ENCODE results near the gene SPTBN4.
"Not testable (repeated sequence)": the region's sequence is repeated elsewhere in the genome, so short reads cannot be mapped to it uniquely, and the experiment has no call there.

Gene SPTBN4

DNA sequence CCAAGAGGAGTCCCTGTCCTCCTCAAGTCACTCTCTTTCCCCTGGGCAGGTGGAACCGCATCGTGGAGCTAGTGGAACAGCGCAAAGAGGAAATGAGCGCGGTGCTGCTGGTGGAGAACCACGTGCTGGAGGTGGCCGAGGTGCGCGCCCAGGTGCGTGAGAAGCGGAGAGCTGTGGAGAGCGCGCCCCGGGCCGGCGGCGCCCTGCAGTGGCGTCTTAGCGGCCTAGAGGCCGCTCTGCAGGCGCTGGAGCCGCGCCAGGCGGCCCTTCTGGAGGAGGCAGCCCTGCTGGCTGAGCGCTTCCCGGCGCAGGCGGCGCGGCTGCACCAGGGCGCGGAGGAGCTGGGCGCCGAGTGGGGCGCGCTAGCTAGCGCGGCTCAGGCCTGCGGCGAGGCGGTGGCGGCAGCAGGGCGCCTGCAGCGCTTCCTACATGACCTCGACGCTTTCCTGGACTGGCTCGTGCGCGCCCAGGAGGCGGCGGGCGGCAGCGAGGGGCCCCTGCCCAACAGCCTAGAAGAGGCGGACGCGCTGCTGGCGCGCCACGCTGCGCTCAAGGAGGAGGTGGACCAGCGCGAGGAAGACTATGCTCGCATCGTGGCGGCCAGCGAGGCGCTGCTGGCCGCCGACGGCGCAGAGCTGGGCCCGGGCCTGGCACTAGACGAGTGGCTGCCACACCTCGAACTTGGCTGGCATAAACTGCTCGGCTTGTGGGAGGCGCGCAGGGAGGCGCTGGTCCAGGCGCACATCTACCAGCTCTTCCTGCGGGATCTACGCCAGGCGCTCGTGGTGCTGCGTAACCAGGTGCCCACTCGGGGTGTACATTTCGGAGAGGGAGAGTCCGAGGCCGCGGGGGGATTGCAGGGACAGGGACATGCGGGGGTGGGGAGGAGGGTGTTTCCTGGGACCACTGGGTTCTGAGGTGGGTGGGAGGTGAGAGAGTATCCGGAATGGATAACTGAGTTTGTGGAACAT is 52.8 kb downstream of the SPTBN4 start:
- H3K27me3 ChIP-seq (ENCODE audit: insufficient read depth, low read depth) = no peaks in the 10 kb centered on the region; the same call in 1 of the 2 replicates
- H3K4me1 ChIP-seq (ENCODE audit: low read depth, poor library complexity, severe bottlenecking) = peaks cover 17% of the 10 kb centered on the region
- TF ChIP-seq, protein P1, sequence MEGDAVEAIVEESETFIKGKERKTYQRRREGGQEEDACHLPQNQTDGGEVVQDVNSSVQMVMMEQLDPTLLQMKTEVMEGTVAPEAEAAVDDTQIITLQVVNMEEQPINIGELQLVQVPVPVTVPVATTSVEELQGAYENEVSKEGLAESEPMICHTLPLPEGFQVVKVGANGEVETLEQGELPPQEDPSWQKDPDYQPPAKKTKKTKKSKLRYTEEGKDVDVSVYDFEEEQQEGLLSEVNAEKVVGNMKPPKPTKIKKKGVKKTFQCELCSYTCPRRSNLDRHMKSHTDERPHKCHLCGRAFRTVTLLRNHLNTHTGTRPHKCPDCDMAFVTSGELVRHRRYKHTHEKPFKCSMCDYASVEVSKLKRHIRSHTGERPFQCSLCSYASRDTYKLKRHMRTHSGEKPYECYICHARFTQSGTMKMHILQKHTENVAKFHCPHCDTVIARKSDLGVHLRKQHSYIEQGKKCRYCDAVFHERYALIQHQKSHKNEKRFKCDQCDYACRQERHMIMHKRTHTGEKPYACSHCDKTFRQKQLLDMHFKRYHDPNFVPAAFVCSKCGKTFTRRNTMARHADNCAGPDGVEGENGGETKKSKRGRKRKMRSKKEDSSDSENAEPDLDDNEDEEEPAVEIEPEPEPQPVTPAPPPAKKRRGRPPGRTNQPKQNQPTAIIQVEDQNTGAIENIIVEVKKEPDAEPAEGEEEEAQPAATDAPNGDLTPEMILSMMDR (conservative IDR thresholded peaks at IDR 0.05; ENCODE audit: low read depth, low read length) = no peak
- no peaks in the 10 kb centered on the region for H4K20me1 ChIP-seq (ENCODE audit: insufficient read depth)
- H3K27ac ChIP-seq = no peak overlapping the region
- H2AFZ ChIP-seq (ENCODE audit: low read depth) = no peak overlapping the region
- no peaks in the 10 kb centered on the region for H3K36me3 ChIP-seq (ENCODE audit: insufficient read depth)
- H3K79me2 ChIP-seq (ENCODE audit: insufficient read depth, low read depth) = no peaks in the 10 kb centered on the region
- H3K4me3 ChIP-seq (IDR thresholded peaks at IDR 0.05; ENCODE audit: insufficient read depth, low read depth, low read length) = no peak overlapping the region
- H3K4me2 ChIP-seq = no peak overlapping the region
- no peak overlapping the region for H3K9ac ChIP-seq

DNA sequence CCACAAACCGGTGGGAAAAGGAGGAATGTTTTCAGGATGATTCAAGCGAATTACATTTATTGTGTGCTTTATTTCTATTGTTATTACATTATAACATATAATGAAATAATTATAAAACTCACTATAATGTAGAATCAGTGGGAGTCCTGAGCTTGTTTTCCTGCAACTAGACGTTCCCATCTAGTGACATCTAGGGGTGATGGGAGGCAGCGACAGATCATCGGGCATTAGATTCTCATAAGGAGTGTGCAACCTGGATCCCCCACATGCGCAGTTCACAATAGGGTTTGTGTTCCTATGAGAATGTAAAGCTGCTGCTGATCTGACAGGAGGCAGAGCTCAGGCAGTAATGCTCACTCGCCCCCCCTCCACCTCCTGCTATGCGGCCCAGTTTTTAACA is 54.5 kb downstream of the SPTBN4 start:
- Histone ChIP-seq H3K4me2 (no peak overlapping the region), H3K4me1 (ENCODE audit: low read depth, poor library complexity, severe bottlenecking) (peaks cover 19% of the 10 kb centered on the region), H3K79me2 (ENCODE audit: insufficient read depth, low read depth) (no peaks in the 10 kb centered on the region), H2AFZ (ENCODE audit: low read depth) (no peak overlapping the region), H3K4me3 (IDR thresholded peaks at IDR 0.05; ENCODE audit: insufficient read depth, low read depth, low read length) (no peak overlapping the region), H4K20me1 (ENCODE audit: insufficient read depth) (no peaks in the 10 kb centered on the region), H3K36me3 (ENCODE audit: insufficient read depth) (no peaks in the 10 kb centered on the region), H3K27ac (no peak overlapping the region), H3K27me3 (ENCODE audit: insufficient read depth, low read depth) (no peaks in the 10 kb centered on the region; the same call in 1 of the 2 replicates), H3K9ac (no peak overlapping the region)
- TF ChIP-seq, protein P1 (conservative IDR thresholded peaks at IDR 0.05; ENCODE audit: low read depth, low read length) = no peak

DNA sequence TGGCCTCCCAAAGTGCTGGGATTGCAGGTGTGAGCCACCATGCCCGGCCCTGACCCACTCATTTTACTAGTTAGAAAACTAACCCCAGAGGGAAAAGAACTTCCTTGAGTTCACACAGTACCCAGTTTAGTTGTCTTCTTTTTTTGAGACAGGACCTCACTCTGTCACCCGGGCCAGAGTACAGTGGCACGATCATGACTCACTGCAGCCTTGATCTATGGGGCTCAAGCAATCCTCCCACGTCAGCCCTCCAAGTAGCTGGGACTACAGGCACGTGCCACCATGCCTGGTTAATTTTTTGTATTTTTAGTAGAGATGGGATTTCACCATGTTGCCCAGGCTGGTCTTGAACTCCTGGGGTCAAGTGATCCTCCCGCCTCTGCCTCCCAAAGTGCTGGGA is 55.1 kb downstream of the SPTBN4 start:
- H3K27ac ChIP-seq; H3K4me3 ChIP-seq (IDR thresholded peaks at IDR 0.05; ENCODE audit: insufficient read depth, low read depth, low read length); H3K4me2 ChIP-seq; H3K27me3 ChIP-seq (ENCODE audit: insufficient read depth, low read depth); H3K9ac ChIP-seq; H2AFZ ChIP-seq (ENCODE audit: low read depth); H3K79me2 ChIP-seq (ENCODE audit: insufficient read depth, low read depth); H3K36me3 ChIP-seq (ENCODE audit: insufficient read depth); H4K20me1 ChIP-seq (ENCODE audit: insufficient read depth): not testable (repeated sequence)
- peaks cover 19% of the 10 kb centered on the region for H3K4me1 ChIP-seq (ENCODE audit: low read depth, poor library complexity, severe bottlenecking)

DNA sequence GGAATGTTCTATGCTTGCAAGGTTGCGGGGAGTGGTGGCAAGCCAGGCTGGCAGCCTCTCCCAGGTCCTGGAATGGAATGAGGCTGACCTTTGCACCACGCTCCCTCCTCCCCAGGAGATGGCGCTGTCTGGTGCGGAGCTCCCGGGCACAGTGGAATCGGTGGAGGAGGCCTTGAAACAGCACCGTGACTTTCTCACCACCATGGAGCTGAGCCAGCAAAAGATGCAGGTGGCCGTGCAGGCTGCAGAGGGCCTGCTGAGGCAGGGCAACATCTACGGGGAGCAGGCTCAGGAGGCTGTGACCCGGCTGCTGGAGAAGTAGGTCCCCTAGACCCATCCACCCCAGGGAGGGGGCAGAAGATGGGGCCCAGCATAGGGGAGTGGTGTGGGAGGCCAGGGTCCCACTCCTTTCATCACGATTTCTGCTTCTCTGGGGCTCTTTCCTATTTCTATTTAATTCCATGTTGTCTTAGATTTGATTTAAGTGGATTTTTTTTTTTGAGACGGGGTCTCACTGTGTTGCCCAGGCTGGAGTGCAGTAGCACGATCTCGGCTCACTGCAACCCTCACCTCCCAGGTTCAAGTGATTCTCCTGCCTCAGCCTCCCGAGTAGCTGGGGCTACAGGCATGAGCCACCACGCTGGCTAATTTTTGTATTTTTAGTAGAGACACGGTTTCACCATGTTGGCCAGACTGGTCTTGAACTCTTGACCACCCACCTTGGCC is 56.7 kb downstream of the SPTBN4 start:
- Histone ChIP-seq H3K27me3 (ENCODE audit: insufficient read depth, low read depth) (no peaks in the 10 kb centered on the region; the same call in 1 of the 2 replicates), H4K20me1 (ENCODE audit: insufficient read depth) (no peaks in the 10 kb centered on the region), H3K4me1 (ENCODE audit: low read depth, poor library complexity, severe bottlenecking) (peaks cover 19% of the 10 kb centered on the region), H3K79me2 (ENCODE audit: insufficient read depth, low read depth) (no peaks in the 10 kb centered on the region), H3K27ac (peak overlapping the region; percentile 37), H3K9ac (peak overlapping the region; percentile 45; the same call in 1 of the 2 replicates), H3K4me2 (peak overlapping the region; percentile 68), H2AFZ (ENCODE audit: low read depth) (peak overlapping the region; percentile 68), H3K36me3 (ENCODE audit: insufficient read depth) (no peaks in the 10 kb centered on the region), H3K4me3 (IDR thresholded peaks at IDR 0.05; ENCODE audit: insufficient read depth, low read depth, low read length) (no peak overlapping the region)
- TF ChIP-seq, protein P1 (conservative IDR thresholded peaks at IDR 0.05; ENCODE audit: low read depth, low read length) = peak; percentile 90
